Measurements from ENCODE around the gene SLC10A1.

SLC10A1 gene

GRCh38 chr14:69808919-69809808 lies 12.1 kb upstream of the SLC10A1 start:
- DNase-seq (ENCODE audit: low spot score): no peak

- DNase-seq (ENCODE audit: low spot score): no peak
Observed at GRCh38 chr14:69807192-69807591, 10.2 kb upstream of the SLC10A1 start.

GRCh38 chr14:69804902-69805301 lies 7.9 kb upstream of the SLC10A1 start:
- no peak for DNase-seq (ENCODE audit: low spot score)

- DNase-seq (ENCODE audit: low spot score): no peak
Observed at GRCh38 chr14:69803753-69804152, 6.7 kb upstream of the SLC10A1 start.

GRCh38 chr14:69798339-69798735 lies 1.3 kb upstream of the SLC10A1 start:
- no peak for DNase-seq (ENCODE audit: low spot score)

GRCh38 chr14:69797573-69798338 lies 715 bp upstream of the SLC10A1 start:
- no peak for DNase-seq (ENCODE audit: low spot score)

- DNase-seq (ENCODE audit: low spot score): no peak
Observed at GRCh38 chr14:69795691-69796090, 1.4 kb downstream of the SLC10A1 start.

- no peak for DNase-seq (ENCODE audit: low spot score)
Observed at GRCh38 chr14:69794791-69795190, 2.2 kb downstream of the SLC10A1 start.

GRCh38 chr14:69792887-69793421 lies 4.1 kb downstream of the SLC10A1 start:
- no peak for DNase-seq (ENCODE audit: low spot score)

- DNase-seq (ENCODE audit: low spot score): no peak
Observed at GRCh38 chr14:69789118-69789640, 7.9 kb downstream of the SLC10A1 start.

GRCh38 chr14:69786603-69787002 lies 10.4 kb downstream of the SLC10A1 start:
- DNase-seq (ENCODE audit: low spot score): no peak

GRCh38 chr14:69784942-69785341 lies 12.1 kb downstream of the SLC10A1 start:
- DNase-seq (ENCODE audit: low spot score): no peak

GRCh38 chr14:69780952-69781351 lies 16.1 kb downstream of the SLC10A1 start:
- DNase-seq (ENCODE audit: low spot score): no peak

GRCh38 chr14:69780092-69780491 lies 16.9 kb downstream of the SLC10A1 start:
- DNase-seq (ENCODE audit: low spot score): no peak

GRCh38 chr14:69779088-69779487 lies 18.0 kb downstream of the SLC10A1 start:
- no peak for DNase-seq (ENCODE audit: low spot score)

GRCh38 chr14:69776875-69777453 lies 20.1 kb downstream of the SLC10A1 start:
- no peak for DNase-seq (ENCODE audit: low spot score)

- DNase-seq (ENCODE audit: low spot score): no peak
Observed at GRCh38 chr14:69775012-69775411, 22.0 kb downstream of the SLC10A1 start.

GRCh38 chr14:69773571-69774276 lies 23.3 kb downstream of the SLC10A1 start:
- DNase-seq (ENCODE audit: low spot score): no peak

GRCh38 chr14:69772082-69773017 lies 24.7 kb downstream of the SLC10A1 start:
- DNase-seq (ENCODE audit: low spot score): no peak

- no peak for DNase-seq (ENCODE audit: low spot score)
Observed at GRCh38 chr14:69771136-69771535, 25.9 kb downstream of the SLC10A1 start.

- no peak for DNase-seq (ENCODE audit: low spot score)
Observed at GRCh38 chr14:69770559-69770958, 26.5 kb downstream of the SLC10A1 start.

Measured in CD4-positive, alpha-beta T cell treated with Interleukin-15 for 4 hours (primary cell).